Measurements from ENCODE around the gene TMEM229B. TPM values are rescaled to one million over a fixed set of nuclear protein-coding genes. Genes with fewer than 3 reads are reported as not detected.

The TMEM229B gene
- total and polyA plus RNA-seq, 2 experiments from 2014 or later, result 18.3 to 25.6 TPM

DNA sequence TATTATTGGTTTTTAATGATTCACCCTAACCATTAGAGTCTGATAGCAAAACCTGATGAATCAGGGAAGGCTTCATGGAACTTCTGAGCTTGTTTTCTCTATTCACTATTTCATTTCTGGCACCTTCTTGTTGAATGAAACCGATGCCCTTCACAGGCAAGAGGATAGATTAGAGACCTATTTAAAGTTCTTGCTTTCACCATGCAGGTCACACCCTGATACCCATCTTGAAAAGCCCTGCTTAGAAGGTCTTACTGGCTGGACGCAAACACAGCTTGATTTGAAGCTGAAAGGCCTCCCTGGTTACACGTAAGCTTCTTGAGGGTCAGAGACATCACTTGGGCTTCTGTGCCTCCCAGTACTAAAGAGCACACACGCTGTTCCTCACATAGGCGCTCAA lies 29.2 kb downstream of the TMEM229B start:
- H3K36me3 ChIP-seq (replicated peaks; ENCODE audit: insufficient read depth, low read depth), result no peaks in the 10 kb centered on the region
- WGBS (ENCODE audit: low lambda C conversion rate, missing lambda C conversion rate), result 83% methylated on average over 5 of the region's 5 CpGs
- H3K9me3 ChIP-seq (ENCODE audit: low read depth), result no peaks in the 10 kb centered on the region
- H4K20me1 ChIP-seq (ENCODE audit: insufficient read depth, poor library complexity, severe bottlenecking), result no peaks in the 10 kb centered on the region
- H3K9me2 ChIP-seq (replicated peaks; ENCODE audit: insufficient read depth), result no peaks in the 10 kb centered on the region
- H3K27ac ChIP-seq, result no peak overlapping the region
- no peak overlapping the region for H2AFZ ChIP-seq
- no peak overlapping the region for H3K4me2 ChIP-seq
- H3K79me2 ChIP-seq, result no peaks in the 10 kb centered on the region
- H3K4me3 ChIP-seq, result no peak overlapping the region
- H3K27me3 ChIP-seq, result no peaks in the 10 kb centered on the region
- TF ChIP-seq, protein P1, sequence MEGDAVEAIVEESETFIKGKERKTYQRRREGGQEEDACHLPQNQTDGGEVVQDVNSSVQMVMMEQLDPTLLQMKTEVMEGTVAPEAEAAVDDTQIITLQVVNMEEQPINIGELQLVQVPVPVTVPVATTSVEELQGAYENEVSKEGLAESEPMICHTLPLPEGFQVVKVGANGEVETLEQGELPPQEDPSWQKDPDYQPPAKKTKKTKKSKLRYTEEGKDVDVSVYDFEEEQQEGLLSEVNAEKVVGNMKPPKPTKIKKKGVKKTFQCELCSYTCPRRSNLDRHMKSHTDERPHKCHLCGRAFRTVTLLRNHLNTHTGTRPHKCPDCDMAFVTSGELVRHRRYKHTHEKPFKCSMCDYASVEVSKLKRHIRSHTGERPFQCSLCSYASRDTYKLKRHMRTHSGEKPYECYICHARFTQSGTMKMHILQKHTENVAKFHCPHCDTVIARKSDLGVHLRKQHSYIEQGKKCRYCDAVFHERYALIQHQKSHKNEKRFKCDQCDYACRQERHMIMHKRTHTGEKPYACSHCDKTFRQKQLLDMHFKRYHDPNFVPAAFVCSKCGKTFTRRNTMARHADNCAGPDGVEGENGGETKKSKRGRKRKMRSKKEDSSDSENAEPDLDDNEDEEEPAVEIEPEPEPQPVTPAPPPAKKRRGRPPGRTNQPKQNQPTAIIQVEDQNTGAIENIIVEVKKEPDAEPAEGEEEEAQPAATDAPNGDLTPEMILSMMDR (IDR thresholded peaks at IDR 0.05; ENCODE audit: poor library complexity), result no peak
- TF ChIP-seq EZH2 (IDR thresholded peaks at IDR 0.05; ENCODE audit: borderline replicate concordance) (no peak), EZH2phosphoT487 (IDR thresholded peaks at IDR 0.05; ENCODE audit: low read depth, severe bottlenecking, unreplicated experiment) (no peak)
- no peaks in the 10 kb centered on the region for H3K4me1 ChIP-seq (ENCODE audit: insufficient read depth)
- no peak for DNase-seq (ENCODE audit: low spot score)

DNA sequence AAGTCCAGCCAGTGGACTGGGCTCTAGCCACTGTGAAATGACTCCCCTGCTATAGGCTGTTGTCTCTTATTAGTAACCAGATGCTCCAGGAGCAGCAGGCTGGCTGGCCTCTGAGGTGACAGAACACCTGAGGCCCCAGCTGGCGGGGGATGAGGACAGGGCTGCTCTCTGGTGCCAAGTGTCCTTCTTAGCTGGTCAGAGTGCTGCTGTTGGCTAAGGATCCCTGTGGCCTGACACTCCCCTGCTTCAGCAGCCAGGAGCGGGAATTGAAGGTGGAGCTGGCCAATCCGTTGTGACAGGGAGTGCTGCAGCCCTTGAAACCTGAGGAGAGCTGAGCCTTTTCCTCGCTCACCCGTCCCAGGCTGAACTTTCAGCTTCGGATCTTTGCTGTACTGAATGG lies 30.7 kb downstream of the TMEM229B start:
- H2AFZ ChIP-seq, result no peak overlapping the region
- no peaks in the 10 kb centered on the region for H4K20me1 ChIP-seq (ENCODE audit: insufficient read depth, poor library complexity, severe bottlenecking)
- H3K79me2 ChIP-seq, result no peaks in the 10 kb centered on the region
- no peaks in the 10 kb centered on the region for H3K27me3 ChIP-seq
- no peaks in the 10 kb centered on the region for H3K4me1 ChIP-seq (ENCODE audit: insufficient read depth)
- 20% methylated on average over 6 of the region's 6 CpGs for WGBS (ENCODE audit: low lambda C conversion rate, missing lambda C conversion rate)
- no peak for DNase-seq (ENCODE audit: low spot score)
- no peak overlapping the region for H3K27ac ChIP-seq
- H3K4me2 ChIP-seq, result no peak overlapping the region
- no peaks in the 10 kb centered on the region for H3K36me3 ChIP-seq (replicated peaks; ENCODE audit: insufficient read depth, low read depth)
- no peaks in the 10 kb centered on the region for H3K9me3 ChIP-seq (ENCODE audit: low read depth)
- TF ChIP-seq EZH2 (IDR thresholded peaks at IDR 0.05; ENCODE audit: borderline replicate concordance), result no peak
- TF ChIP-seq EZH2phosphoT487 (IDR thresholded peaks at IDR 0.05; ENCODE audit: low read depth, severe bottlenecking, unreplicated experiment), result no peak
- TF ChIP-seq, protein P1 (IDR thresholded peaks at IDR 0.05; ENCODE audit: poor library complexity), result no peak
- H3K4me3 ChIP-seq, result no peak overlapping the region
- H3K9me2 ChIP-seq (replicated peaks; ENCODE audit: insufficient read depth), result no peaks in the 10 kb centered on the region

DNA sequence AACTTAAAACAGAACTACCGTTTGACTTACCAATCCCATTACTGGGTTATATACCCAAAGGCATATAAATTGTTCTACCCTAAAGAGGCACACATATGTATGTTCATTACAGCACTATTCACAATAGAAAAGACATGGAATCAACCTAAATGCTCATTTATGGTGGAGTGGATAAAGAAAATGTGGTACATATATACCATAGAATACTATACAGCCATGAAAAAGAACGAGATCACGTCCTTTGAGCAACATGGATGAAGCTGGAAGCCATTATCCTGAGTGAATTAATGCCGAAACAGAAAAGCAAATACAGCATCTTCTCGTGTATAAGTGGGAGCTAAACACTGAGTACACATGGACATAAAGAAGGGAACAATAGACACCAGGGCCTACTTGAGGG lies 31.8 kb downstream of the TMEM229B start:
- no peak overlapping the region for H3K4me2 ChIP-seq
- no peak overlapping the region for H2AFZ ChIP-seq
- H3K4me1 ChIP-seq (ENCODE audit: insufficient read depth), result no peaks in the 10 kb centered on the region
- H3K27ac ChIP-seq, result no peak overlapping the region
- no peak overlapping the region for H3K4me3 ChIP-seq
- no peaks in the 10 kb centered on the region for H4K20me1 ChIP-seq (ENCODE audit: insufficient read depth, poor library complexity, severe bottlenecking)
- H3K27me3 ChIP-seq, result no peaks in the 10 kb centered on the region
- no peak for TF ChIP-seq EZH2phosphoT487 (IDR thresholded peaks at IDR 0.05; ENCODE audit: low read depth, severe bottlenecking, unreplicated experiment)
- TF ChIP-seq, protein P1 (IDR thresholded peaks at IDR 0.05; ENCODE audit: poor library complexity), result no peak
- no peak for TF ChIP-seq EZH2 (IDR thresholded peaks at IDR 0.05; ENCODE audit: borderline replicate concordance)
- H3K9me3 ChIP-seq (ENCODE audit: low read depth), result no peaks in the 10 kb centered on the region
- H3K36me3 ChIP-seq (replicated peaks; ENCODE audit: insufficient read depth, low read depth), result no peaks in the 10 kb centered on the region
- H3K9me2 ChIP-seq (replicated peaks; ENCODE audit: insufficient read depth), result no peaks in the 10 kb centered on the region
- DNase-seq (ENCODE audit: low spot score), result no peak
- 92% methylated on average over 5 of the region's 5 CpGs for WGBS (ENCODE audit: low lambda C conversion rate, missing lambda C conversion rate)
- no peaks in the 10 kb centered on the region for H3K79me2 ChIP-seq
